ENCODE measurements around the gene BEST4. TPM values are rescaled to one million over a fixed set of nuclear protein-coding genes. Genes with fewer than 3 reads are reported as not detected.

The BEST4 gene
- total and polyA plus RNA-seq, 2 of the 13 experiments (the other 11 are each of a cell fraction or from before 2014, with no cell fraction given): 0.77 to 1.4 TPM

- Histone ChIP-seq H3K9ac (ENCODE audit: insufficient read depth, low read depth, low read length) (no peak overlapping the region), H3K4me2 (ENCODE audit: low read depth, low read length) (no peak overlapping the region), H4K20me1 (ENCODE audit: insufficient read depth, low read length) (0 out of 2 replicates have a peak, but pooled peaks cover 7% of the 10 kb centered on the region), H3K9me3 (ENCODE audit: low read length) (no peaks in the 10 kb centered on the region), H2AFZ (ENCODE audit: low read length) (no peak overlapping the region), H3K27me3 (ENCODE audit: control insufficient read depth in 1 of 2, insufficient read depth in 2 of 2, low read length in 2 of 2) (no peaks in the 10 kb centered on the region), H3K36me3 (replicated peaks in 1 of 2; ENCODE audit: control insufficient read depth in 1 of 2, insufficient read depth in 2 of 2, low read length in 2 of 2) (peaks cover 6 to 38% of the 10 kb centered on the region in 2 experiments; a peak in 4 of 5 replicates), H3K79me2 (ENCODE audit: insufficient read depth, low read length) (peaks cover 17% of the 10 kb centered on the region), H3K4me1 (ENCODE audit: insufficient read depth, low read length) (peaks cover 65% of the 10 kb centered on the region), H3K4me3 (replicated peaks in 1 of 3; ENCODE audit: insufficient read depth in 1 of 3, low read depth in 2 of 3, low read length in 3 of 3) (no peak overlapping the region), H3K27ac (ENCODE audit: extremely low read length, insufficient read depth, low read length) (no peak overlapping the region)
- no peak for TF ChIP-seq FOXP1 (IDR thresholded peaks at IDR 0.05)
- TF ChIP-seq FOXP1 (CRISPR knock-in tag; IDR thresholded peaks at IDR 0.05): no peak
- no peak for TF ChIP-seq DDIT3 (CRISPR knock-in tag; IDR thresholded peaks at IDR 0.05)
- no peak for TF ChIP-seq NFAT5 (CRISPR knock-in tag; IDR thresholded peaks at IDR 0.05)
- intact Hi-C loops (cut with micrococcal nuclease; ENCODE audit: unreplicated experiment): no loop called here
- POLR2A ChIA-PET: interaction anchor here (12.9 kb wide), 1 partner anchor 19 kb away, joined by 570 read pairs; no protein-coding TSS in a partner anchor
- WGBS (ENCODE audit: low lambda C conversion rate): 93% methylated on average over 7 of the region's 13 CpGs
- no TSS peak for BruUV-seq (replicated peaks)
- no peak for DNase-seq (ENCODE audit: low spot score)
- FAIRE-seq: no peak
- in situ Hi-C loops (cut with HindIII; ENCODE audit: extremely low pct_ligation_motif_present, low pct_unique_long_range_greater_than_20kb): no loop called here
- no peak for ATAC-seq
- CTCF ChIA-PET (ENCODE audit: low intra/inter-chr PET ratio, low total read pairs): no interaction called here
Observed at GRCh38 chr1:44803312-44804095, 15.5 kb upstream of the BEST4 start.

Measured in HepG2 (cell line).